Ascending aorta (tissue), 2 donors: ENCODE data around the gene TOLLIP. TPM values are rescaled to one million over a fixed set of nuclear protein-coding genes. Genes with fewer than 3 reads are reported as not detected.
"Not testable (repeated sequence)": the region's sequence is repeated elsewhere in the genome, so short reads cannot be mapped to it uniquely, and the experiment has no call there.

Experiments used
- DNase-seq, 2 donors: peaks; one replicate each; pipeline ENCODE4 v3.0.0-alpha.2; 2019; ENCODE audit warnings: low spot score in 2 of 2
- H3K27ac ChIP-seq, 2 donors: fragments of 200-600 bp; sonication (generic); one replicate each; pipeline ENCODE4 v1.5.1; 2016 to 2017; ENCODE audit warnings: mild to moderate bottlenecking in 1 of 2
- H3K27me3 ChIP-seq: fragments of 200-600 bp; sonication (generic); one replicate; pipeline ENCODE4 v1.5.1; 2017
- H3K36me3 ChIP-seq, 2 donors: fragments of 200-600 bp; sonication (generic); one replicate each; pipeline ENCODE4 v1.5.1; 2016
- H3K4me1 ChIP-seq, 2 donors: fragments of 200-600 bp; sonication (generic); one replicate each; pipeline ENCODE4 v1.5.1; 2016 to 2017; ENCODE audit warnings: mild to moderate bottlenecking in 1 of 2
- H3K4me3 ChIP-seq, 2 donors: fragments of 200-600 bp; sonication (generic); one replicate each; pipeline ENCODE4 v1.5.1; 2016 to 2017; ENCODE audit warnings: mild to moderate bottlenecking in 1 of 2
- H3K9me3 ChIP-seq, 2 donors: fragments of 200-600 bp; sonication (generic); one replicate each; pipeline ENCODE4 v1.5.1; 2016
- intact Hi-C: fragments of 100-400 bp; cut with DNase I; formaldehyde crosslinking; loops from one replicate; pipeline ENCODE4 v1.15.1; 2023
- total RNA-seq: library from RNA; depleted of rRNA; stranded (reverse); fragments of >200 nt; gene quantifications from one replicate; pipeline ENCODE4 v1.1.0, GENCODE V29; 2016
- TF ChIP-seq, protein P1 (sequence below), 3 experiments: fragments of 200-600 bp in 2 of 3; fragments of 450-650 bp in 1 of 3; sonication (generic) in 2 of 3; IDR thresholded peaks; one replicate each; pipeline ENCODE4 v1.5.1; 2016 to 2019; ENCODE audit warnings: antibody characterized with exemption in 3 of 3, mild to moderate bottlenecking in 1 of 3, moderate library complexity in 1 of 3

TOLLIP gene
- total RNA-seq, 1 donor from 2014 or later: 63.0 TPM

DNA sequence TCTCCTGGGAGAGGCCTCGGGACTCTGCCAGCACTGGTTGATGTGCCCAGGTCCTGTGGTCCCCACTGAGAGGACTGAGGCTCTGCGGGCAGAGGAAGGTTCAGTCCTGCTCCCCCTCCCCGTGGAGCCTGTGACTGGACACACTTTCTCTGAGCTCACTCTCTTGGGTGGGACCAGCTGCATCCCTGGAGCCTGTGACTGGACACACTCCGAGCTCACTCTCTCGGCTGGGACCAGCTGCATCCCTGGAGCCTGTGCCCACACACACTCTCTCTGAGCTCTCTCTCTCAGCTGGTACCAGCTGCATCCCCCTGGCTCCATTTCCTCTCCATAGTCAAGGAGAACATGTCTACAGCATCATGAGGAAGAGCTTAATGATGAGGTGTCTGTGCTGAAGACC, 39.5 kb downstream of the TOLLIP start:
- Histone ChIP-seq H3K36me3 (peaks cover 2 to 21% of the 10 kb centered on the region in 2 donors), H3K9me3 (no peaks in the 10 kb centered on the region), H3K27ac (no peak overlapping the region), H3K4me3 (no peak overlapping the region), H3K27me3 (no peaks in the 10 kb centered on the region), H3K4me1 (no peaks in the 10 kb centered on the region)
- TF ChIP-seq, protein P1, sequence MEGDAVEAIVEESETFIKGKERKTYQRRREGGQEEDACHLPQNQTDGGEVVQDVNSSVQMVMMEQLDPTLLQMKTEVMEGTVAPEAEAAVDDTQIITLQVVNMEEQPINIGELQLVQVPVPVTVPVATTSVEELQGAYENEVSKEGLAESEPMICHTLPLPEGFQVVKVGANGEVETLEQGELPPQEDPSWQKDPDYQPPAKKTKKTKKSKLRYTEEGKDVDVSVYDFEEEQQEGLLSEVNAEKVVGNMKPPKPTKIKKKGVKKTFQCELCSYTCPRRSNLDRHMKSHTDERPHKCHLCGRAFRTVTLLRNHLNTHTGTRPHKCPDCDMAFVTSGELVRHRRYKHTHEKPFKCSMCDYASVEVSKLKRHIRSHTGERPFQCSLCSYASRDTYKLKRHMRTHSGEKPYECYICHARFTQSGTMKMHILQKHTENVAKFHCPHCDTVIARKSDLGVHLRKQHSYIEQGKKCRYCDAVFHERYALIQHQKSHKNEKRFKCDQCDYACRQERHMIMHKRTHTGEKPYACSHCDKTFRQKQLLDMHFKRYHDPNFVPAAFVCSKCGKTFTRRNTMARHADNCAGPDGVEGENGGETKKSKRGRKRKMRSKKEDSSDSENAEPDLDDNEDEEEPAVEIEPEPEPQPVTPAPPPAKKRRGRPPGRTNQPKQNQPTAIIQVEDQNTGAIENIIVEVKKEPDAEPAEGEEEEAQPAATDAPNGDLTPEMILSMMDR (IDR thresholded peaks at IDR 0.05): no peak
- intact Hi-C loops: no loop called here
- no peak for DNase-seq

DNA sequence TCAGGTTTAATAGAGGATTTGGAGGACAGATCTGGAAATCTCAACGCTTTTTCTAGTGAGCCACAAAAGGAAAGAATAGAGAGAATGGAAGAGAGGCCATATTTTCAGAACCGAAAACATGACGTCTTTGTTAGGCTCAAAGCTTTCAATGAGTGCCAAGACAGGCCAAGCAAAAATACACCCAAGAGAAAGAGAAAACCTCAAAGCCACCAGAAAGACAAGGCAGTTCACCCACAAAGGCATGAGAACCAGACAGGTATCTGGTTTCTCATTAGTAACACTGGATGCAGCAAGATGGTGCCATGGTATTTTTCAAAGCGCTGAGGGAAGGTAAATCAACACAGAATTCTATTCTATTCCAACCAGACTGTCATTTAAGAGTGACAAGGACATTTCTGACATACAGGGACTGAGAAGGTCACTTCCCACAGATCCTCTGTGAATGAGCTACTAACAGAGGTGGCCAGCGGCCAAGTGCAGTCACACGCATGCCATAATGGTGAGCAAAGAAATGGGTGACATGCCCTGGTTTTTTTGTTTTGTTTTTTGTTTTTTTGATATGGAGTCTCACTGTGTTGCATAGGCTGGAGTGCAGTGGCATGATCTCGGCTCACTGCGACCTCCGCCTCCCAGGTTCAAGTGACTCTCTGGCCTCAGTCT, 41.9 kb downstream of the TOLLIP start:
- Histone ChIP-seq H3K36me3 (peaks cover 0 to 7% of the 10 kb centered on the region in 2 donors), H3K9me3 (no peaks in the 10 kb centered on the region), H3K27me3 (no peaks in the 10 kb centered on the region), H3K4me3 (no peak overlapping the region), H3K27ac (no peak overlapping the region), H3K4me1 (peaks cover 2 to 5% of the 10 kb centered on the region in 2 donors)
- no peak for DNase-seq
- intact Hi-C loops: no loop called here
- TF ChIP-seq, protein P1 (IDR thresholded peaks at IDR 0.05): no peak

DNA sequence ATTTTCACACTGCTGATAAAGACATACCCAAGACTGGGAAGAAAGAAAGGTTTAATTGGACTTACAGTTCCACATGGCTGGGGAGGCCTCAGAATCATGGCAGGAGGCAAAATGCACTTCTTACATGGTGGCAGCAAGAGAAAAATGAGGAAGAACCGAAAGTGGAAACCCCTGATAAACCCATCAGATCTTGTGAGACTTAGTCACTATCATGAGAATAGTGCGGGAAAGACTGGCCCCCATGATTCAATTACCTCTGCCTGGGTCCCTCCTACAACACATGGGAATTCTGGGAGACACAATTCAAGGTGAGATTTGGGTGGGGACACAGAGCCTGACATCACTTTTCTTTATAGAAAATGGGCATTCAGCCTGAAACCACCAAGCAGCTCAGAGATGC, 42.5 kb downstream of the TOLLIP start:
- H3K4me3 ChIP-seq, H3K27ac ChIP-seq, H3K27me3 ChIP-seq, H3K4me1 ChIP-seq, H3K9me3 ChIP-seq, DNase-seq, H3K36me3 ChIP-seq, intact Hi-C loops: not testable (repeated sequence)

DNA sequence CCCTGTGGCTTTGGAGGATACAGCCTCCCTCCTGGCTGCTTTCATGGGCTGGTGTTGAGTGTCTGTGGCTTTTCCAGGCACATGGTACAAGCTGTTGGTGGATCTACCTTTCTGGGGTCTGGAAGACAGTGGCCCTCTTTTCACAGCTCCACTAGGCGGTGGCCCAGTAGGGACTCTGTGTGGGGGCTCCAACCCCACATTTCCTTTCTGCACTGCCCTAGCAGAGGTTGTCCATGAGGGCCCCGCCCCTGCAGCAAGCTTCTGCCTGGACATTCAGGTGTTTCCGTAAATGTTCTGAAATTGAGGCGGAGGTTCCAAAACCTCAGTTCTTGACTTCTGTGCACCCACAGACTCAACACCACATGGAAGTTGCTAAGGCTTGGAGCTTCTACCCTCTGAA, 44.0 kb downstream of the TOLLIP start:
- H3K27me3 ChIP-seq, DNase-seq, H3K36me3 ChIP-seq, H3K27ac ChIP-seq, H3K4me3 ChIP-seq, H3K9me3 ChIP-seq: not testable (repeated sequence)
- intact Hi-C loops: loop anchor here (2.0 kb wide), 2 partner anchors 71 to 217 kb away; no protein-coding TSS in a partner anchor
- H3K4me1 ChIP-seq: peaks cover 6 to 12% of the 10 kb centered on the region in 2 donors

DNA sequence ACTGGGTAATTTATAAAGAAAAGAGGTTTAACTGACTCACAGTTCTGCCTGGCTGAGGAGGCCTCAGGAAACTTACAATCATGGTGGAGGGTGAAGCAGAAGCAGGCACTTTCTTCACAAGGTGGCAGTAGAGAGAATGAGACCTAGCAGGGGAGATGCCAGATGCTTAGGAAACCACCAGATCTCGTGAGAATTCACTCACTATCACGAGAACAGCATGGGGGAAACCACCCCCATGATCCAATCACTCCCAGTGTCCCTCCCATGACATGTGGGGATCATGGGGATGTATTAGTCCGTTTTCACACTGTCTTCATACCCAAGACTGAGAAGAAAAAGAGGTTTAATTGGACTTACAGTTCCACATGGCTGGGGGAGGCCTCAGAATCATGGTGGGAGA, 45.0 kb downstream of the TOLLIP start:
- Histone ChIP-seq H3K4me1 (peaks cover 6 to 12% of the 10 kb centered on the region in 2 donors), H3K27ac (peak overlapping the region; percentile 42 to 62)
- DNase-seq, H3K27me3 ChIP-seq, H3K9me3 ChIP-seq, H3K4me3 ChIP-seq, H3K36me3 ChIP-seq: not testable (repeated sequence)
- intact Hi-C loops: loop anchor here (2.0 to 5.0 kb wide), 5 partner anchors 72 to 308 kb away; partner anchors contain the start of genes BRSK2 and DUSP8
- TF ChIP-seq, protein P1 (IDR thresholded peaks at IDR 0.05): peak in 2 of 3 experiments; percentile 28 to 53

DNA sequence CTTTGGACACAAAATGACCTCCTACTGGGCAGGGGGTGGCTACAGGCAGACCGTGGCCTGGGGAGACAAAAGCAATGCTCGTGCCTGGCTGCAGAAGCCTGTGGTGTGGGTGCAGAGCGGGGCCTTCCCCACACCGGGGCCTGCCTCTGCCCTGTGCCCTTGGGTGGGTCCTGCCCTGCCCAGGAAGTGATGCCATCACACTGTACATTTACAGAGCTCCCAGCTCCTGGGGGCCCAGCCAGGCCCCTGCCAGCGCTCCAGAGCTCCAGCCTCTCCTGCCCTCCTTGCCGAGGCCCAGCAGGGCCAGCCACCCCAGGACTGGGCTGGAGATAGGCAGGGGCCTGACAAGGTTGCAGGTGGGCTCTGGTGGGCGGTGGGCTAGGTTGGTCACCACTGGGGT, 46.4 kb downstream of the TOLLIP start:
- intact Hi-C loops: loop anchor here (5.0 kb wide), 3 partner anchors 124 to 309 kb away; partner anchors contain the start of genes BRSK2 and DUSP8
- H3K4me3 ChIP-seq: peak overlapping the region; percentile 44 to 67

More for the DNA sequence above, 46.4 kb downstream of the TOLLIP start:
- H3K9me3 ChIP-seq: no peaks in the 10 kb centered on the region
- H3K4me1 ChIP-seq: peaks cover 6 to 12% of the 10 kb centered on the region in 2 donors
- TF ChIP-seq, protein P1 (IDR thresholded peaks at IDR 0.05): no peak
- peak overlapping the region; percentile 62 to 83 for H3K27ac ChIP-seq
- no peak for DNase-seq
- no peaks in the 10 kb centered on the region for H3K36me3 ChIP-seq
- H3K27me3 ChIP-seq: no peaks in the 10 kb centered on the region
